ENCODE data around the gene TYW5.

TYW5 gene

DNA sequence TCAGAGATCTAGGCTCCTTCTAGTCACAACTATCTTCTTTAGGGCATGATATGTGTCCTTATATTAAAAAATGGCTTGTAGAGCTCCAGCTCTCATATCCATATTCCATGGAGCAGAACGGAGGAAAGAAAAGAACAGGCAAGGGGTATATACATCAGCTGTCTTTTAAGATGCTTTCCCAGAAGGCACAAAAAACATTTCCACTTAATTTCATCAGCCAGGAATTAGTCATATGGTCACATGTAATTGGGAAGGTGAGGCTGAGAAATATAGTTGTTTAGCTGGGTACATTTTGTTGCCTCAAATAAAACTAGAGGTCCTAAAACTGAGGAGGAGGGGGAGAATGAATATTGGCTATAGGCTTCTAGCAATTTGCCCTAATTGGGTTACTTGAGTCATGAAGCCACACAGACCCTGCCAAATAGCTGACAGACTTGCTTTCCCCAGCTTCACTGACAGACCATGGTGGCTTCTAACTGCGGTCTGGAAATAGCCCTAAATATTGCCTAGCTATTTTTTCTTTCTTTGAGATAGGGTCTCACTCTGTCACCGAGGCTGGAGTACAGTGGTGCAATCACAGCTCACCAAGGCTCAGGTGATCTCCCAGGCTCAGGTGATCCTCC lies 20.1 kb upstream of the TYW5 start:
- DNase-seq (ENCODE audit: low spot score) (no peak), FAIRE-seq (no peak)

DNA sequence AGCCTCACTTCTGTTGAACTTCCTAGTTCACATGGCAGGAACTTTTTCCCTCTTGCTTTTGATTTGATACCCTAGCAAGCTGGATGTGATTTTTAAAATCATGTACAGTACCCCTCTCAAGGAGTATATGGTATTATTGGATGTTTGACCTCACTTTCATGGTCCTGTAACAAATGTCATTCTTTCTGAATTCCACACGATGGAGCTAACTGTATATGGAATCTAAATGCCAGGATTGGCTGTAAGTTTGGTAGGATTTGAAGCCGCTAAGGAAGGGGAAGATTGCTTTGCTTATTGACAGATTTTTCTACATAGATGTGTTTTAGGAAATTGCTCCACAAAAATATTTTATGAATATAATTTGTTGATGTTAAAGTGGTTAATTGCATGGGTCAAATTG lies 18.4 kb upstream of the TYW5 start:
- peak; percentile 37 for DNase-seq (ENCODE audit: low spot score)
- FAIRE-seq: peak; percentile 69

DNA sequence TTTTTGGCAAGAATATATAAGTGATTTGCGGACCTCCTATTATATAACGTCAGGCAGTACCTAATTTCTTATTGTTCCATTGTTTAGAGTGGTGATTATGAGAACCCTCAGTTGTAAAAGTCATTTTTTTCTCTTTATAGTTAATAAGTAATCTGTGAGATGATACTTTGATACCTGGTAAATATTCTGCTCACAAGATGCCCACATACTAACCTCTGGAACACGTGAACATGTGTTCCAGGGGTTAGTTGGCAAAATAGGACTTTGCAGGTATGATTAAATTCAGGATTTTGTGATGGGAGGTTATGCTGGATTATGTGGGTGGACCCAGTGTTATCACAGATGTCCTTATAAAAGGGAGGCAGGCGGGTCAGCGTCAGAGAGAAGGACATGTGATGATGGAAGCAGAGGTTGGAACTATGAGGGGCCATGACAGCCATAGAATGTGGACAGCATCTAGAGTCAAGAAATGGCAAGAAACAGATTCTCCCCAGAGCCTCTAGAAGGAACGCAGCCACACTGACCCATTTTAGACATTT lies 16.9 kb upstream of the TYW5 start:
- FAIRE-seq (no peak), DNase-seq (ENCODE audit: low spot score) (no peak)

DNA sequence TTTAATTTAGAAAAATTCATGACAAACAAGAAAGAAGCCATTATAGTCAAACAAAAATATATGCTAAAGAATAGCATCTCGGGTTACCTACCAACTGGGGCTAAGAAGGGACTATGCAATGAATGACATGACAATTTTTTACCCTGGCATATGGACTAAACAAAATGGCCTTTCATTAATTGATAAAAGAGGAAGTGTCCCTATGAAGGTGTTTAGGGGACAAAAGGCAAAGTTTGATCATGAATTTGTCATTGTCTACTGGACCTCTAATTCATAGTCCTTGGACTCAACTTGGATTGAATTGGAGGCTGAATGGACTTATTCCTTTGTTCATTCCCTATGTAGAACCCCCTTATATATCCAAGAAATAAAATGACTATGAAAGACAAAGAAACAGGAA lies 12.8 kb upstream of the TYW5 start:
- no peak for FAIRE-seq
- no peak for DNase-seq (ENCODE audit: low spot score)

DNA sequence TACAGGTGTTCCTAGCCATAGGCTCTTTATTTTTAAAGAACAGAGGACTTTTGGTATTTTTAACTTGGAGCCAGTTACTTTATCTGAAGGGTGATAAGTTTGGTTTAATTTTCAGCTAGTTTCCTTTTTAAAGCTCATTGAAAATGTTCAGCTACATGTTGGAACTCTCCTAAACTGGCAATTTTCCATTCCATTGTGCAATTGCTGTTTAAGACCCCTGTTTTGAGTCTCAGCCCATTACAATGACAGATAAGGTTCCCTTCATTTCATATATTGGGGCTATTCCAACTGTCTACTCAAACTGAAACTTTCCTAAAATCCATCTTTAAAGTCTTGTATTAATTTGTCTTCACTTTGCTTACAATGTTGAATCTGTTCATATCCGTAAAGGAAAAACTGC lies 11.7 kb upstream of the TYW5 start:
- no peak for FAIRE-seq
- DNase-seq (ENCODE audit: low spot score): no peak

DNA sequence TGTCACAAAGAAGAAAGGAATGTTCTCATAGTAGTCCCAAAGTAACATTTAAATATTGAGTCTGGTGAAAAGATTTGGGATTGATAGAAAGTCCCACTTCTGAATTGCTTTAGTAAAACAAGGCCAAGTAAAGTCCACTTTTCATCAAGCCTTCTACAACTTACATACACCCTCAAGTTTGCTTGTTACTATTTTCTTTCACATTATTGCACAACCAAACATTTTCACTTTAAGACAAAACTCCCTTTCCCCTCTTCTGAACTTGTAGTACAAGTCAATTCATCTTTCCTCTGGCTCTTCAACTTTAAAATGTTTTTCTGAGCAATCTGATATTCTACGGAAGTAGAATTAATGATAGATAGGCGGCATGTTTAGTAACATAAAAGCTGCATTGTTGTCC lies 11.1 kb upstream of the TYW5 start:
- FAIRE-seq (no peak), DNase-seq (ENCODE audit: low spot score) (no peak)

DNA sequence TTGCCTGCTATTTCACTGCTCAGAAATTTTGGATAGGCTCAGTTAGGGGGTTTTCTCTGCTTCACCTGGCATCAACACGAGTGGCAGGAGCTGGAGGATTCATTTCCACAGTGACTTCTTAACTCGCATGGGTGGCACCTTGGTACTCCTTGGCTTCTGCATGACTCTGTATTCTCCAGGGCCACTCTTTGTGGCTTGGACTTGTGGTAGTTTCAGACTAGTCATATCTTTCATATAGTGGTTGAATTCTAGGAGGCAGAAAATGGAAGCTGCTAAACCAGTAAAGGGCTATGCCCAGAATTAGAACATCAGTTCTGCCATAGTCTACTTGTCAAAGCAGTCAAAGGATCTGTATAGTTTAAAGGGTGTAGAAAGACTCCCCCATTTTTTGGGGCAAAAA lies 6.9 kb upstream of the TYW5 start:
- no peak for FAIRE-seq

DNA sequence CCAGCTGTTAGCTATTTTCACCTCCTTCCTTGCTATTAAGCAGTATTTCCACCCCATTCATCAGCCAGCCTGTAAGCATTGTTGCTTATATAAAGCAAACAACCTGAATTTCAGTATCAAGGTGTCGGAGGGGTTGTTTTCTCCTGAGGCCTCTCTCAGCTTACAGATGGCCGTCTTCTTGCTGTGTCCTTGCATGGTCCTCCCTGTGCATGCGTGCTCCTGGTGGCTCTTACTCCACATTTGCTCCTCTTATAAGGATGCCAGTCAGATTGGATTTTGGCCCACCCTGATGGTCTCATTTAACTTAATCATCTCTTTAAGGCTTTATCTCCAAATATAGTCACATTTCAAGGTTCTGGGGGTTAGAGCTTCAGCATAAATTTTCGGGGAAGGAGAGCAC lies 2.7 kb upstream of the TYW5 start:
- DNase-seq (ENCODE audit: low spot score): no peak
- FAIRE-seq: no peak

More for the DNA sequence above, 6.9 kb upstream of the TYW5 start:
- no peak for DNase-seq (ENCODE audit: low spot score)

DNA sequence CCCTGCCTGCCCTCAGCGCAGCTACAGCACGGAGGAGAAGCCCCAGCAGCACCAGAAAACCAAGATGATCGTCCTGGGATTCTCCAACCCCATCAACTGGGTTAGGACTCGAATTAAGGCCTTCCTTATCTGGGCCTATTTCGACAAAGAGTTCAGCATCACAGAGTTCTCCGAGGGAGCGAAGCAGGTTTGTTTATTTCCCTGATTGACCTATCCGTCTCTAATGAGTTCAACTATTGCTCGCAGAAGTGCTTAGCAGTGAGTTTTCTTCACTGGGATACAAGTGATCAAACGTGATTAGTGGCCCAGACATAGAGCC lies 730 bp upstream of the TYW5 start:
- DNase-seq (ENCODE audit: low spot score) (no peak), FAIRE-seq (no peak)

DNA sequence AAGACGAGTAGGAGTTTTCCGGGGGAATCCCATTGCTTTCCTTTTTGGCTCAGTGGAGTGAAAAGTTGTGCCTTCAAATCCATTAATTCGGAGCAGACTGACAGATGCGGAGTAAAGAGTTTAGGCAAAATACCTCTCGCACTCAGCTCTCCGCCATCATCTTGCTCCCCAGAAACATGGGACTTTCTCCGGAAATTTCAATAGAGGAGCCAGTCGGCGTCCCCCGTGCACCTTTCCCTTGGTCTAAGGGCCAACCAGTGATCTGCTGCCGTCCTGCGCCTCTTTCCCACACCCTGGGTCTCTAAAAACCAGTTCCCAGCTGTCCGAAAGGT lies 318 bp downstream of the TYW5 start:
- no peak for FAIRE-seq
- no peak for DNase-seq (ENCODE audit: low spot score)

DNA sequence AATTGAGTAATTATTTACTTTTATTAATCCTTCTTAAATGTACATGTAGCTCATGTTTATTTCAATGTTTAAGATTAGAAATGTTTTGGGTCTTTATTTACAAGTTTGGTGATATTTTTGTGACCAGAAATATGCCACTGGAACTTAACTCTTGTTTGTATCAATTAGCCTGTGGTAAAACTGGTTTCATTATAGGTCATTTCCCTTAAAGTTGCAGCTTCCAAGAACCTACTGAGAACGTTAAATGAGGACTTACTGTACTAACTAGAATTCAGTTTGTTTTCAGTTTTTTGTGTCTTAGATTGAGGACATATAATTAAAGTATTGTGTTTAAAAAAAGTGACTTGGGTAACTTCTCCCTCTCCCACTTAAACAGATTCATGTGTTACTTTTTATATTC lies 4.3 kb downstream of the TYW5 start:
- no peak for FAIRE-seq

DNA sequence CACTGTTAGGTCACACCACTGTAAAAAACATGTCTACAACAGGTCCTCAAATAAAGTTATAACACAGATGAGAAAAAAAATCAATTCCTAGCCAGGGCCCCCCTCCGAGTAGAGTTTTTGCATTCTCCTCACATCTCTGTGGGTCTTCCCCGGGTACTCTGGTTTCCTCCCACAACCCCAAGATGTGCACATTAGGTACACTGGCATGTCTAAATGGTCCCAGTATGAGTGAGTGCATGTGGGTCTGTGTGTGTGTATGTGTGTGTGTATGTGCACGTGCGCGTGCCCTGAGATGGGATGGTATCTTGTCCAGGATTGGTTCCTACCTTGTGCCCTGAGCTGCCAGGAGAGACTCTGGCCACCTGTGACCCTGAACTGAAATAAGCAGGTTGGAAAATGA lies 4.9 kb downstream of the TYW5 start:
- DNase-seq (ENCODE audit: low spot score) (no peak), FAIRE-seq (no peak)

More for the DNA sequence above, 4.3 kb downstream of the TYW5 start:
- no peak for DNase-seq (ENCODE audit: low spot score)

DNA sequence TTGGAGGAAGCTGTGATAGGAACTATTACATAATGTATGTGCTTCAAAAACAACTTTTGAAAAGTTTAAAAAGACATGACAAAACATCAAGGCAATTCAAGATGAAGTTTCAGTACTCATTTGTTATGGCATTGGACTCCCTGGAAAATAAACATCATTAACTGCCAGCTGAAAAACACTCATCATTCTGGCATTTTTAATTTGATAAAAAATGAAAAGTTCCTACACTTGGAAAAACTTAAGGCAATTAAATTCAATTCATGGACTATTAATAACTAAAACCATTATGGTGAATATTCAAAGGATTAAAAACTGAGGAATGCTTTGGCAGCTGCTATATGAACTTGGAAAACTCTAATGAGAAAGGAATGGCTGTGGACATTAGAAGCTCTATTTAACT lies 8.5 kb downstream of the TYW5 start:
- FAIRE-seq: no peak
- DNase-seq (ENCODE audit: low spot score): no peak

DNA sequence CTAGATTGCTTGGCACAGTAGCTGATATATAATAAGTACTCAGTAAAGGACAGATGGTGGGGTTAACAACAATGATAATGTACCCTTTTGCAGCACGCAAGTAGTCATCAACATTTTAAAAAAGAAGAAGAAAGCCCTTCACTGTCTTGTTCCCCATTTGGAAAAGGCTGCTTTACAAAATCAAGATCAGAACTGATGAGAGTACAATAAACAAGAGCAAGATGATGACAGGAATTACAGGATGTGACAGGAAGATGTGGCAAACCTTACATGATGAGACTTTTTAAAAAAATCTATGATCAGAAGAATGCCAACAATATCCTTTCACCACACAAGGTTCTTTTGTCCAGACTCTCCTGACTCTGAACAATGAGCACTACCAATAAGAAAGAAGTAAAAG lies 9.1 kb downstream of the TYW5 start:
- no peak for DNase-seq (ENCODE audit: low spot score)

DNA sequence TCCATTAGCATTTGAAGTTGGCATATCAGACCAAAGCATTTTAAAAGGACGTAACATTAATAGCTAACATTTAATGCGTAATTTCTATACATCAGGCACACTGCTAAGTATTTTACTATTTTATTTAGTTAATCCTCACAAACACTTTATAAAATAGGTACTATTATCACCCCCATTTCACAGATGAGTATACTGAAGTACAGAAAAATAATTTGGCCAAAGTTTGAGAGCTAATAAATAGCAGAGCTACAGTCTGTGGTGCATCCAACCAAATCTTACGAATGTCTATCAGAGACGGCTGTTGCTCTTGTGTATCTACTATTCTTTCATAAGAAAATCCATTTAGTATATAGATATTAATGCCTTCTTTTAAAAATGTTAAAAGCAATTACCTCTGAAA lies 11.9 kb downstream of the TYW5 start:
- FAIRE-seq (no peak), DNase-seq (ENCODE audit: low spot score) (no peak)

More for the DNA sequence above, 9.1 kb downstream of the TYW5 start:
- FAIRE-seq: no peak

DNA sequence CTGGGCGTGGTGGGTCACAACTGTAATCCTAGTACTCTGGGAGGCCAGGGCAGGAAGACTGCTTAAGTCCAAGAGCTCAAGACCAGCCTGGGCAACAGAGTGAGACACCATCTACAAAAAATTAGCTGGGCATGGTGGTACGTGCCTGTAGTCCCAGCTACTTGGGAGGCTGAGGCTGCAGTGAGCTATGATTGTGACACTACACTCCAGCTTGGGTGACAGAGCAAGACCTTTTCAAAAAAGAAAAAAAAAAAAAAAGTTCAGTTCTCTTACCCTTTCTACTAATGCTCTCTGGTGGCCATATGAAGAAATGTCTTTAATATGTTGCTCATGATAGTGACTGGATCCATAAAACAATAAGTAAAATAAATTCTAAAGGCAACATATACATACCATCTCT lies 14.9 kb downstream of the TYW5 start:
- peak; percentile 37 for DNase-seq (ENCODE audit: low spot score)
- peak; percentile 79 for FAIRE-seq

DNA sequence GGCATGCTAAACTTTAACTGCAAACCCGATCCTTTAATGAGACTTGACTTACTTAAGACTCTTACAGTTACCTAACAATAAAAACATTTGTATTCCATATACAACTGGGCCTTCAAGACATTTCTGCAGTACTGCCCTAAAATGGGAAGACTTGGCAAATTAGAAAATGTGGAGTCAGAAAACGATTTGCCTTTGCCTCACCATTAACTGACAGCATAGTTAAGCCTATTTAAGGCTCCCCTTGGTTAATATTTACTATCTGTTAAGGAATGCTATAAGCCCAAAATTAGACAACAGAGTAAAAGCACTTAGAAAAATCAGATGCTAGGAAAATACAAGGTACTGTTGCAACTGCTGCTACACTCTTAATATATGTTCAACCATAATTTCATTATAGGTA lies 18.7 kb downstream of the TYW5 start:
- FAIRE-seq: no peak
- no peak for DNase-seq (ENCODE audit: low spot score)

DNA sequence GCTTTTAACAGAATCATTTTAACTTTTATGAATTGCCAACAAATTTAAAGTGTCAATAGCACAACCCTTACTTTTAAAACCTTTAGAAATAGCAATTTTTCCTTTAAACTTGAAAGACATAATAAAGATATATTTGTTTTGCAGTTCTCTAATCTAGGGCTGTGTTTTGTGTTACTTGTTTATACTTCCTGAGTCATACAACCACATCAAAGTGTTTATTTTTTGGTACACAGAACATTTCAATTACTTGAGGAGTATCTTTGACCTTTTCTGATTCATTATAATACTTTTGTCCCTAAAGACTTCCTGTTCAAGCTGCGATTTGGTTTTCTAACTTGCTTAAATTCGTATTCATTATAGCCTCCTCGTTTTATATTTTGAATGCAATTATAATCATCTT lies 21.8 kb downstream of the TYW5 start:
- DNase-seq (ENCODE audit: low spot score) (no peak), FAIRE-seq (no peak)

DNA sequence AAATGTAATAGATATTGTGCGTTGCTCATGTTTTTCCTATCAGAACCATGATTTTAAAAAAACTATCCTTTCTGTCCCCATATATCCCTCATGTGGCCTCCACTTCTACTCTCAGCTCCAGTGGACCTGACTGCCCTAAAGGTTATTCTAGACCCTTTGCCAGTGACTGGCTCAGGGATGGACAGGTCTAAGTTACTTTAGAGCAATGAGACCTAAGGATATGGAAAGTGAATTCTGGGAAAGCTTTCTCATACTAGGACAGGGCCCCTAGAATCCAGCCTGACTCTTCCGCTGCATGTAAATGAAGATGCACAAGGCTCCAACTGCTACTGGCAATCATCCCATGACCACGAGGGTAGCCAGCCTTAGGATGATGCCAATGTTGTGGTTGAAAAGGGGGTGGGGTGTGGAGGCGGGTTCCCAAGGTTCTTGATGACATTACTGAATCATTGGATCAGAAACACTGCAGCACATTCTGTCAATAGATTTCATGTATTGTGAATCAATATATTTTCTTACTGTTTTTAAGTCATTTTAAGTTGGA lies 22.9 kb downstream of the TYW5 start:
- FAIRE-seq: peak; percentile 7
- DNase-seq (ENCODE audit: low spot score): peak; percentile 29

DNA sequence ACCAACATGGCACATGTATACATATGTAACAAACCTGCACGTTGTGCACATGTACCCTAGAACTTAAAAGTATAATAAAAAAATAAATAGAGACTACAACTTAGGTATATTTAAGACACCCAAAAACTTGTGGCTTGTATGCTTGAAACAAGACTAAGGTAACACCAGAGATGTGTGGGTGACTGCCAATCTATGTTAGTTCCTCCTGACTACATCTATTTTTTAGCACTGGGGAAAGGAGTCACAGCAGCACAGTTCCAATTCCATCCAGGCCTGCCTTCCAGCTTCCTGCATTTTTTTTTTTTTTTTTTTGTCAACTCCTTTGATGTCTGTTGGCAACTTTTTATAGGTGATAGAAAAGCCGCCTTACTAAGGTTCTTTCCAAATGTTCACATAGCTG lies 26.0 kb downstream of the TYW5 start:
- FAIRE-seq (no peak), DNase-seq (ENCODE audit: low spot score) (no peak)

DNA sequence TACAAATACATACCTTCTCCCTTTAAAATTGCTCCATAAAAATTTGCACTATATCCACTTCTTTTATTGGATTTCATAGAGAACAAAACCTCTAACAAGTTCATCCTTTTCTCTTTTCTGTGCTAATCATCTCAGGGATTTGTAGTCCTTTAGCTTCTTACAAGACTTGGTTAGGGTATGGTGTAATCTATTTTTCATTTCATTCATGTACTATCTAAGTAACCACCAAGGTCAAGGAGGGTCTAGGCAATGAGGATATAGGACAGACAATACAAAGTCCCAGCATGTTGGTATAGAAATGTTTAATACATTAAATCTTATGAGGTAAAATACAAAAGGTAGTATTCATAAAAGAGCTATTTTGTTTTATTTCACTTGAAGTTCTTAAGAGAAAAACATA lies 26.7 kb downstream of the TYW5 start:
- FAIRE-seq (no peak), DNase-seq (ENCODE audit: low spot score) (no peak)

DNA sequence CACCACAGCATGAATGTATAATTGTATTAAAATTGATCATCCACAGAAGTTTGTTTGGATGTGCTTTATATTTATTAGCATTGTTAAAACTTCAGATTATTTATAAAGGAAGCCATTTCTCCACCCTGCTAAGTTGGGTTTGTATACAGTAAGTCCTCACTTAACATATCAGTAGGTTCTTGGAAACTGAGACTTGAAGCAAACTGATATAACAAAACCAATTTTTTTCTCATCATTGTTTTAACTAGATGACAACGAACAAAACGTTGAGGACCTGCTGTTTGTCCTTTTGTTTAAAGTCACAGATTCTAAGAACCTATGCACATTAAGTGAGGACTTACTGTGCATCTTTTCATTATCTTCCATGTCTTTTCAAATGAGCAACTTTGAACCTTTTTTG lies 27.1 kb downstream of the TYW5 start:
- FAIRE-seq: no peak
- DNase-seq (ENCODE audit: low spot score): no peak

DNA sequence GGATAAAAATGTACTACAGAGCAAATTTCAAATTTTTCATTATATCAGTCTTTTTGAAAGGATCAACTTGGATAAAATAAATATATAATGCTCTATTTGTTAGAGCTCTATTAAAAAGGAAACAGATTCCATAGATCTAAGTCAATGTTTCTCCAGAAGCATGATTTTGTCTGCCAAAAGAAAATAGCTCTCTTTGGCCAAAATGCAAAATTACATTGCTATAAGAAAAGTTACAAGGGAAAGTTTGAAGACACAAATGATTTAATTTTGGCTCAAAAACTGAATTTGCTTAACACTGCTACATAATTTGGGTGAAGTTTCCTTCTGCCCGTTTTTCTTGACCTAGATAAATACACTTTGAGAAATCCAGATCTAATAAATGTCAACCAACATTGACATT lies 28.5 kb downstream of the TYW5 start:
- no peak for DNase-seq (ENCODE audit: low spot score)
- FAIRE-seq: no peak

DNA sequence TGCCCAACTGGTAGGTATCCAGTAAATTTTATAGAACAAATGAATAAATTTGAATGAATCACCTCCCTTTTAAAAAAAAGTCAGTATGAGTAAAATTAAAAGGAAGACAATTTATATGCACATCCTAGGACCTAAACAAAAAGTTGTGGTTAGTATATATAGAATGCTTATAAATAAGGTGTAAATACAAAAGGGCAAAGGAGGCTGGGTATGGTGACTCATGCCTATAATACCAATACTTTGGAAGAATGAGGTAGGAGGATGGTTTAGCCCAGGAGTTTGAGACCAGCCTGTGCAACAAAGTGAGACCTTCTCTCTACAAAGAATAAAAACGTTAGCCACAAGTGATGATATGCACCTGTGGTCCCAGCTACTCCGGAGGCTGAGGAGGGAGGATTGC lies 31.4 kb downstream of the TYW5 start:
- no peak for FAIRE-seq

More for the DNA sequence above, 31.4 kb downstream of the TYW5 start:
- DNase-seq (ENCODE audit: low spot score): no peak
